Stimulated activated CD4-positive, alpha-beta T cell treated with anti-CD3 and anti-CD28 coated beads, Interleukin-15, amount 100 ng/mL, for 24 hours (primary cell): Measurements from ENCODE around the gene LTN1.
"Not testable (repeated sequence)": the region's sequence is repeated elsewhere in the genome, so short reads cannot be mapped to it uniquely, and the experiment has no call there.

Source experiments
- DNase-seq: peaks from one replicate; pipeline ENCODE4 v3.0.0-alpha.2; 2020

LTN1 gene

GRCh38 chr21:28979092-28979491 lies 13.6 kb downstream of the LTN1 start:
- no peak for DNase-seq

GRCh38 chr21:28975397-28975796 lies 17.3 kb downstream of the LTN1 start:
- DNase-seq: no peak

- DNase-seq: no peak
Observed at GRCh38 chr21:28974531-28975227, 18.0 kb downstream of the LTN1 start.

GRCh38 chr21:28972398-28972797 lies 20.3 kb downstream of the LTN1 start:
- no peak for DNase-seq

- DNase-seq: no peak
Observed at GRCh38 chr21:28971171-28971570, 21.5 kb downstream of the LTN1 start.

- DNase-seq: no peak
Observed at GRCh38 chr21:28963831-28964230, 28.8 kb downstream of the LTN1 start.

- DNase-seq: no peak
Observed at GRCh38 chr21:28962465-28962864, 30.2 kb downstream of the LTN1 start.

- no peak for DNase-seq
Observed at GRCh38 chr21:28961927-28962326, 30.8 kb downstream of the LTN1 start.

GRCh38 chr21:28960245-28960644 lies 32.4 kb downstream of the LTN1 start:
- DNase-seq: no peak

GRCh38 chr21:28959367-28960099 lies 33.1 kb downstream of the LTN1 start:
- DNase-seq: no peak

- no peak for DNase-seq
Observed at GRCh38 chr21:28953247-28953646, 39.4 kb downstream of the LTN1 start.

- no peak for DNase-seq
Observed at GRCh38 chr21:28952686-28953085, 40.0 kb downstream of the LTN1 start.

GRCh38 chr21:28949318-28949717 lies 43.4 kb downstream of the LTN1 start:
- DNase-seq: no peak

- DNase-seq: no peak
Observed at GRCh38 chr21:28944296-28944695, 48.4 kb downstream of the LTN1 start.

- no peak for DNase-seq
Observed at GRCh38 chr21:28943631-28944030, 49.0 kb downstream of the LTN1 start.

GRCh38 chr21:28938726-28939125 lies 54.0 kb downstream of the LTN1 start:
- no peak for DNase-seq

- DNase-seq: no peak
Observed at GRCh38 chr21:28937737-28938136, 54.9 kb downstream of the LTN1 start.

GRCh38 chr21:28936721-28937120 lies 56.0 kb downstream of the LTN1 start:
- no peak for DNase-seq

GRCh38 chr21:28936036-28936435 lies 56.6 kb downstream of the LTN1 start:
- no peak for DNase-seq

- no peak for DNase-seq
Observed at GRCh38 chr21:28932717-28933116, 60.0 kb downstream of the LTN1 start.

- not testable (repeated sequence) for DNase-seq
Observed at GRCh38 chr21:28931708-28932372, 60.8 kb downstream of the LTN1 start.

GRCh38 chr21:28928578-28929420 lies 63.9 kb downstream of the LTN1 start:
- no peak for DNase-seq

- no peak for DNase-seq
Observed at GRCh38 chr21:28927130-28927529, 65.5 kb downstream of the LTN1 start.
